HG03460 (cell line): ENCODE results near the gene GMCL1.
"Not testable (repeated sequence)": the region's sequence is repeated elsewhere in the genome, so short reads cannot be mapped to it uniquely, and the experiment has no call there.

Source experiments
- ATAC-seq: cut with Tn5 transposase; IDR thresholded peaks from one replicate; pipeline ENCODE4 v1.9.1; 2021; ENCODE audit not compliant: unreplicated experiment

Gene GMCL1

GRCh38 chr2:69807821-69808540 lies 21.5 kb upstream of the GMCL1 start:
- no peak for ATAC-seq

GRCh38 chr2:69810550-69810949 lies 18.9 kb upstream of the GMCL1 start:
- ATAC-seq: no peak

GRCh38 chr2:69811018-69811417 lies 18.4 kb upstream of the GMCL1 start:
- ATAC-seq: no peak

- ATAC-seq: no peak
Observed at GRCh38 chr2:69811591-69811990, 17.9 kb upstream of the GMCL1 start.

DNA sequence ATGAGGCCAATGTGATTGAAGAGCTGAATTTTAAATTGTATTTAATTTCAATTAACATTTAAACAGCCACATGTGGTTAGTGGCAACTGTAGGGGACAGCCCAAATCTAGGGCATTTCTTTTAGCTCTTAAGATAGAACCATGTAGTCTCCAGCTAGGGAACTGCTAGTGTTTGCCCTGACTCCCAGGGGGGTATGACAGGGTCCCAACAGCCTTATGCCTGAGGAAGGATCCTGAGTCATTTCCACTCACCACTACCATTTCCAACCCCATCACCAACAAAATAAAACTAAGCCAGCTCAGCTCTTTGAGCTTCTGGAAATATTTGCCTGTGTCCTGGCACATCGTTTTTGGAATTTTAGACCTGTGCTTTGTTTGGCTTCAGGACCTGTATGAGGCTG lies 13.7 kb upstream of the GMCL1 start:
- no peak for ATAC-seq

DNA sequence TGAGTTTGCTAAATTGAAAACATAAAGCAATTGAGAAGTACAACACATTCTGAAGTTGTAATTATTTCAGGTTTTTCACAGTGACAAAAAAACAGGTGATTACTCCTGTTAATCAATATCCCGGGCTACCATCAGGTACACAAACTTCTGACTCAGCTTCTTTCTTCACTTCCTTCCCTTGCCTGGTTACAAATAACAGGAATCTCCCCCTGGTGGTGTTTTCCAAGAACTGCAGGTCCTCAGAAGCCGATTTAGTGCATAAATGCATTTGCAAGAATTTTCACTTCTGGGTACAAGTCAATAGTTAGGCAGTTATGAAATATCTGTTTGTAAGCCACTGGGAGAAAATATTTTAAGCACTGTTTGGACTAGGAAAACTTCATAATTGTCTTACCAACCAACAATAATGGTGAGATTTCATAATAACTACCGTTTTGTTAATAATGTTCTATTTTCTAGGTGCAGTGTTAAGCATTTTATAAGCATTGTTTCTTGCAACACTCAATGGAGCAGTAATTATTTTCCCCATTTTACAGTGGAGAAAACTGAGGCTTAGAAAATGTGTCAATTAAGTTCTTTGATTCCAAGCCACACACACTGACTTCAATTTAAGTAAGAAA lies 12.4 kb upstream of the GMCL1 start:
- ATAC-seq: no peak

DNA sequence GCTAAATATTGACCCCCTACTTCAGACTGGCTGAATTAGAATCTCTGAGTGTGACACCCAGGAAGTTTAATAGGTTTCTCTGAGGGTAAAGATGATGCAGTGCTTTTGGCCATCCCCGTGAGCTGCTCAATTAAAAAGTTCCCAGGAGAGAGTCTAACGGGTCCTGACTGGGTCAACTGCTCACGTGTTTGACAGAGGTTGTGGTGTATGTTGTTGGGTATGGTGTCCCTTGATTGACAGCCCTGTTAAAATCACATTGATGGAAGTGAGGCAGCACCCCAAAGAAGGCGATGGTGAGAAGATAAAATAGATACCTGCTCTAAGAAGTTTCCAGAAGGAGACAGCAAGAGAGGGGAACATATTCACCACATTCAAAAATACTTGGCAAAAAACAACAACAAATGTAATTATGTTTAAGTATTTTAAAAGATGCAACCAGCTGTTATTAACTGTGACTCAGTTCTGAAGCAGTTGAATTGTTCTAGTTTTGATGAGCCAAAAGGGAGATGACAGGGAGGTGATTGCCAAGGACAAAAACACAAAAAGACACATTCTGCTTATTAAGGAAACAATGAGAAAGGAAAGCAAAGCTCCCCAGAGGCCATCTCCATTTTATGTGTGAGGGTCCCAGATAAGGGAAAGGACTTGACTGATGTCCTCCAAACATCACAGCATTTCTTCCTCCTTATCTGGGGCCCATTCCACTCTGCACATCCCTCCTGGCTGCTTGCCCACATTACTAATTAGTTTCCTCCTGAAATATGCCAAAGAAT lies 11.5 kb upstream of the GMCL1 start:
- no peak for ATAC-seq

DNA sequence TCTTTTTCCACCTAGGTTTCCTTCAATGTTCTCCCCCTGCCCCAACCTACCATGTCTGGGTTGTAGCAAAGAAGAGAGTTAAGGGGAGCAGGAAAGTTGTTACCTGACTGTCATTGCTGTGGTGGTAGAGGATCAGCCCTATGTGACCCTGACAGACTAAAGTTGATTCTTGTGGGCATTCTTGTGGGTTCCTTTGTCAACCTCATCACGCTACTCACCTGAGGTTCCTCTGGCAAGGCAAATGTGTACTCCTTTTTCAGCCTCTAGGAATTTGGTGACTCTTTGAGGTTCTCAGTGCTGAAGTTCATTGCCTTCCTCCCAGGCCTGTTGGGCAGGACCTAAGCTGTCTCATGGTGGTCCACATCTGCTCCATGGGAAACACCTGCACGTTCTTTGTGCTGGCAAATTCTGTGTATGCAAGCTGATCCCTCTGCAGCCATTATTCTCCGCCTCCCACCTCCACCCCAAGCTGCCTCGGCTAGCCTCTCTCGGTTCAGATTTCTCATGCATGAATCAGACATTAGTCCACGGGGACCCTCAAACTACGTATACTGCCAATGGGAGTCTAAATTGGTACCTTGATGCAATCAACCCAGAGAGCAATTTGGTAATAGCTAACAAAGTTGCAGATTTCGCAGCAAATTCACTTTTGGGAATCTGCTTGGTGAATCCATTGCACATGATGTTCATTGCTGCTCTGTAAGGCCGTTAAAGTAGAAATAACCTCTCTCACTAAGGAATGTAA lies 1.5 kb upstream of the GMCL1 start:
- no peak for ATAC-seq

- ATAC-seq: peak; percentile 11
Observed at GRCh38 chr2:69828938-69829255, 563 bp upstream of the GMCL1 start.

DNA sequence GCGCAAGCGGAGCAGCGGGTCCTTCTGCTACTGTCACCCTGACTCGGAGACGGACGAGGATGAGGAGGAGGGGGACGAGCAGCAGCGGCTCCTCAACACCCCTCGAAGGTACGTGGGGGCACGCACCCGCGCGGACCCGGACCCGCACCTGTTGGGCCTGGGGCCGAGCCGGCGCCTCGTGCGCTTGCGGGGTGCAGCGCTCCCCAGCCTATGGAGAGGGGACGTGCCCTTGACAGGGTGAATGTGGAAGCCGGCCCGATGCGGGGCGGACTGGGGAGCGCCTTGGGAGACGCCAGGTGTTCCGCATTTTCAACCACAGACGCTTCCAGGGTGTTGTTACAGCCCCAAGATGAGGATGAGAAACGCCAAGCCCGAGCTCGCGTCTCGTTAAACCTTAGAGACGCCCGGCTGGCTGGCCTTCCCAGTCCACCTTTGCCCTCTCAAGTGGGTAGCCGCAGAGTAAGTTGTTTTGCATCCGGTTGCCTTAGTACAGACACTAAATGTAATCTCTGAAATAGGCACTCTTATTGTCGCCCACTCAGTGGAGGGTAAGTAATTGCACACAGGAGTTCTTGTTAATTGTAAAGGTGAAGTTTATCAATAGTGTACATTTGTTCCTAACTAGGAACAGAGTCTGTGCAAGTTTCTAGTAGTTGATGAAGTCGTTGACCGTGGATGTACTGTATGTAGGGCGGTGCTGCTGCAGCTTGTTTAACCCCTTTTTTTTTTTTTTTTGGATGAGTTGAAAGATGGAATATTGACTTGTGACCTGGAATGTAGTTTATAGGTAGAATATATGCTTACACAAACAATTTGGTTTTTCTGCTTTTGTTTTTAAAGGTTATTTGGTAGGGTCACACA lies 815 bp downstream of the GMCL1 start:
- peak; percentile 29 for ATAC-seq

- ATAC-seq: not testable (repeated sequence)
Observed at GRCh38 chr2:69830906-69831241, 1.4 kb downstream of the GMCL1 start.

DNA sequence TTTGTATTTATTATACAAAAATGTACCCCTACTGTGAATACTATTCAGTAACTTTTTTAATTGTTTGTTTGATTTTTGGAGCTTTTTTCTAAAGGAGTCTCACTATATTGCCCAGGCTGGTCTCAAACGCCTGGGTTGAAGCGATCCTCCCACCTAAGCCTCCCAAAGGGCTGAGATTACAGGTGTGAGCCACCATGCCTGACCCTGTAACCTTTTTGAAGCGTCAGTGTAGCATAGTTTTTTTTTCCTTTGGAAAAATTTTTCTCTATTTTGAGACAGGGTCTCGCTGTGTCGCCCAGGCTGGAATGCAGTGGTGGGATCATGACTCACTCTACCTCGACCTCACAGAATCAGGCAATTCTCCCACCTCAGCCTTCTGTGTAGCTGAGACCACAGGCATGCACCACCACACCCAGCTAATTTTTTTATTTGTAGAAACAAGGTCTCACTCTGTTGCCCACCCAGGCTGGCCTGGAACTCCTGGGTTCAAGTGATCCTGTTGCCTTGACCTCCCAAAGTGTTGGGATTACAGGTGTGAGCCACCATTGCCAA lies 2.0 kb downstream of the GMCL1 start:
- no peak for ATAC-seq

DNA sequence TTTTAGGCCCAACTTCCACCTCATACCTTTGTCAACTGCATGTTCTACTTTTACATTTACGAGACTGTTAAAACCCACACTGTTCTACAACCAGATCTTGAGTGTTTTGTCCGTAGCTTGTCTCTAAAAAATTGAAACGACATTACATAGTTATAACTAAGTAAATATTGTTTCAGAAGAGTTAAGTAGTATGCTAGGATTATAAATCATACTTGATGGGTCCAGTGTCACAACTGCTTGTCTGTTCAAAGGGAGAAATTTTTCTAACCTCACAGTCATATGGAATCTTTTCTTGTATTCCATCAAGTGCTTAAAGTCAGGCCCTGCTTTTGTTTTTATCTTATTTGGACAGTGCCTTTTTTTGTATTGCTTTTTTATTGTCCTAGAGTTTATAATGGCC lies 4.3 kb downstream of the GMCL1 start:
- no peak for ATAC-seq

DNA sequence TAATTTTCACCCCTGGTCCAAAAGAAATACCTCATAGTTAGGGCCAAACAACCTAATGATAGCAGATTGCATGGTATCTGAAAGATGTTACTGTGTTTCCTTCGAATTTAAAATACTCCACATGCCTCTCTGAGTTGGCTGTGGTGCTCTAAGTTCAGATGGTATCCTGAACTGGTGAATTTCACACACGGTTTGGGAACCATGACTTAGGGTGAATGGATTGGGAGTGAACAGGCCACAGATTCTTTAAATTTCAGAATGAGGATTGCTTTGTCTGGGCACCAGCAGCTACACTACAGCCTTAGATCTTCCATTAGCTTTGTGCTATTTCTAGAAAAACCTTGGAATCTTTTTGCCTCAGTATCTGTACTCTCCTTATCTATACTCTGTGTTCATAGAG lies 6.2 kb downstream of the GMCL1 start:
- ATAC-seq: no peak

GRCh38 chr2:69836316-69836715 lies 6.9 kb downstream of the GMCL1 start:
- no peak for ATAC-seq

GRCh38 chr2:69837533-69837932 lies 8.1 kb downstream of the GMCL1 start:
- ATAC-seq: no peak

DNA sequence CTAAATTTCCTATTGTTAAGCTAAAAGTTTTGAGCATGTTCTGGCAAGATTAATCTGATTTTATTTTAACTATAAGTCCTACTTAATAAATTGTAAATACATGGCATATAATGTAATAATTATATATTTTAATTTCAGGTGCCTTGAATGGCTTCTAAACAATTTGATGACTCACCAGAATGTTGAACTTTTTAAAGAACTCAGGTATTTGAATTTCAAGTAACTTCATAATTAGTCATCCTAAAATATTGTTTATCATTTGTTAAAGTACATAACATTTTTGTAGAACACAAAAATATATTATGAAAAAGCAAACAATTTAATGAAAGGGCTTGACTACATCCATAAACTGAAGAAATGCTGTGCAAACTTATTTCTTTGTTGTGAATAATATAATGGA lies 14.5 kb downstream of the GMCL1 start:
- no peak for ATAC-seq

DNA sequence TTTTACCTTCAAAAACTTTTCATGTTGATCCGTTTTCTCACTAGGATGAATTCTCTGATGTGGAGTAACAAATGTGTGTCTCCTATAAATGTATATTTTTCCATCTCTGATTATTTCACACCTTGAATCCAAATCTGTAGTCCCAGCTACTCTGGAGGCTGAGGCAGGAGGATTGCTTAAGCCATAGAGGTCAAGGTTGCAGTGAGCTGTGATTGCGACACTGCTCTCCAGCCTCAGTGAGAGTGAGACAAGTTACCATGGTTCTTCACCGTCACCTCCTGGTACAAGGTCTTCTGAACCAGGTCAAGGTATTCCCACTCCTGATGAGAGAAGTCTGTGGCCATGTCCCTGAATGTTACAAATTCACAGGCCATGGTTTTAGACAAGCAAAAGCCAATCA lies 15.1 kb downstream of the GMCL1 start:
- no peak for ATAC-seq

DNA sequence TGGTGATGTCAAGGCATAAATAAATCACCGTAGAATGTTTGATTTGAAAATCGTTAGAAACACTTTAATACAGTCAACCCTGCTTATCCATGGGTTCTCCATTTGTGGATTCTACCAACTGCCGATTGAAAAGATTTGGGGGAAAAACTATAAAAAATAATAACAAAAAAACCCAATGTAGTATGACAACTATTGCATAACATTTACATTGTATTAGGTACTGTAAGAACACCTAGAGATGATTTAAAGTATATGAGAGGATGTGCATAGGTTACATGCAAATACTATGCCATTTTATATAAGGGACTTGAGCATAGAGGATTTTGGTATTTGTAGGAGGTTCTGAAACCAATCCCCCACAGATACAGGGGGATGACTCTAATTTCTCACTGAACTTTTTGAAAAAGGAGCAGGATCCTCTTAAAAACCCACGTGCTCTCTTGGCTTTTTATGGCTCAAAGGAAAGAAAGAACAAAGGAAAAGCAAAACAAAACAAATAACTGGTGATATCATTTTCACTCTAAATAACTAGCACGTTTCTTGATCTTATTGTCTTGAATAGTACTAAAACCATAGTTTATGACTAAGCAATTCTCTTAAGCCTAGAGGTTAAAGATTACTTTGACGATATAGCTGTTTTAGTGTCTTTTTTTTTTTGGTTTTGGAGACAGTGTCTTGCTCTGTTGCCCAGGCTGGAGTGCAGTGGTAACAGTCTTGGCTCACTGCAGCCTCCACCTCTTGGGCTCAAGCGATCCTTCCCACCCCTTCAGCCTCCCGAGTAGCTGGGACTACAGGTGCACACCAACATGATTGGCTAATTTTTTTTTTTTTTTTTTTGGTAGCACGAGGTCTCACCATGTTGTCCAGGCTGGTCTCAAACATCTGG lies 17.0 kb downstream of the GMCL1 start:
- ATAC-seq: no peak
